GM10266 (cell line): ENCODE measurements around the gene MPV17L2.

ENCODE experiments used
- DNase-seq: peaks from one replicate; pipeline ENCODE4 v3.0.0; 2012; ENCODE audit errors: extremely low spot score
- CTCF ChIP-seq: IDR thresholded peaks from 2 replicates; pipeline ENCODE4 v1.5.1; 2012; ENCODE audit warnings: mild to moderate bottlenecking, low read depth; ENCODE audit not compliant: control insufficient read depth, insufficient read depth; ENCODE audit errors: missing control alignments

Gene MPV17L2

GRCh38 chr19:18179957-18180356 is 13.1 kb upstream of the MPV17L2 start:
- no peak for DNase-seq
- no peak for TF ChIP-seq CTCF

DNA sequence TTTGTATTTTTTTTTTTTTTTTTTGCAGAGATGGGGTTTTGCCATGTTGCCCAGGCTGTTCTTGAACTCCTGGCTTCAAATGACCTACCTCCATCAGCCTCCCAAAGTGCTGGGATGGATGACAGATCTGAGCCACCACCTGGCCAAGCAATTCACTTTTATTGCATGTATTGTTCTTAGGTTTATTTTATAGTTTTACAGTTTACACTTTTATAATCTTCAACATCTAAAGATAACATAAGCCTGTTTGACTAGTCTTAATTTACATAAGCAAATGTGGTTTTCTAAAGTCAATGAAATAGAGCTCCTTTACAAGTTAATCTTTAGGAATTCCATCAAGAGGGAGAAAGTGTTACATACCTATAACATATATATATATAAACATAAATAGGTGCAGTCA is 9.5 kb upstream of the MPV17L2 start:
- no peak for TF ChIP-seq CTCF
- no peak for DNase-seq

DNA sequence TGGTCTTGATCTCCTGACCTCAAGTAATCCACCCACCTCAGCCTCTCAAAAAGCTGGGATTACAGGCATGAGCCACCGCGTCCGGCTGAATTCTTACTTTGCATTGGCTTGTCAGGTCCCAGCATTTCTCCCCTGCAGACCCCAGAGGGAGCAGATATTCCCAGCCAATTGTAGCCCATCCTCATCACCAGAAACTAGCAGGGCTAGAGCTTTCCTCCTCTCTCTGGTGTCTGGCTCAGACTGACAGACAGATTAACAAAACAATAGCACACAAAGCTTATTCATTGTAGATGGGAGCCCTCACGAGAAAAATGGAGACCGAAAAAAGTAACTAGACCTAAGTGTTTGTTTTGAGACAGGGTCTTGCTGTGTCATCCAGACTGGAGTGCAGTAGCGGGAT is 7.5 kb upstream of the MPV17L2 start:
- no peak for DNase-seq
- no peak for TF ChIP-seq CTCF

GRCh38 chr19:18190278-18190677 is 2.7 kb upstream of the MPV17L2 start:
- no peak for DNase-seq
- no peak for TF ChIP-seq CTCF

DNA sequence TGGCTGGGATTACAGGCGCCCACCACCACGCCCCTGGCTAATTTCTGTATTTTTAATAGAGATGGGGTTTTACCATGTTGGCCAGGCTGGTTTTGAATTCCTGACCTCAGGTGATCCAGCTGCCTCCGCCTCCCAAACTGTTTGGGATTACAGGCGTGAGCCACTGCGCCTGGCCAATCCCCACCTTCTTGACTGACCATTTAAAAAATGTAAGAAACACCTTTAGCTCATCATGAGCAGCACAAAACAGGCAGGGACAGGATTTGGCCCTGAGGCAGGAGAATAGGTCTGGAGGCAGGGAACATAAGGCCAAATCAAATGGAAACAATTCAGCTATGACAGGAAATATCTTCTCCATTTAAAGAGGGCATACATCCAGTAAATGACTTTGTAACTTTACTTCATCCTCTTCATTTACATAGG is 1.4 kb upstream of the MPV17L2 start:
- no peak for TF ChIP-seq CTCF
- no peak for DNase-seq

GRCh38 chr19:18193388-18194180 is 566 bp downstream of the MPV17L2 start:
- TF ChIP-seq CTCF = no peak
- DNase-seq = no peak

- TF ChIP-seq CTCF = no peak
- no peak for DNase-seq
Observed at GRCh38 chr19:18194181-18194530, 1.1 kb downstream of the MPV17L2 start.
